Measurements from ENCODE around the gene COX6B1.
A peak's percentile ranks its signal among the peaks of the same experiment; 100 is the strongest.
"Not testable (repeated sequence)": the region's sequence is repeated elsewhere in the genome, so short reads cannot be mapped to it uniquely, and the experiment has no call there.

The COX6B1 gene, protein sequence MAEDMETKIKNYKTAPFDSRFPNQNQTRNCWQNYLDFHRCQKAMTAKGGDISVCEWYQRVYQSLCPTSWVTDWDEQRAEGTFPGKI

DNA sequence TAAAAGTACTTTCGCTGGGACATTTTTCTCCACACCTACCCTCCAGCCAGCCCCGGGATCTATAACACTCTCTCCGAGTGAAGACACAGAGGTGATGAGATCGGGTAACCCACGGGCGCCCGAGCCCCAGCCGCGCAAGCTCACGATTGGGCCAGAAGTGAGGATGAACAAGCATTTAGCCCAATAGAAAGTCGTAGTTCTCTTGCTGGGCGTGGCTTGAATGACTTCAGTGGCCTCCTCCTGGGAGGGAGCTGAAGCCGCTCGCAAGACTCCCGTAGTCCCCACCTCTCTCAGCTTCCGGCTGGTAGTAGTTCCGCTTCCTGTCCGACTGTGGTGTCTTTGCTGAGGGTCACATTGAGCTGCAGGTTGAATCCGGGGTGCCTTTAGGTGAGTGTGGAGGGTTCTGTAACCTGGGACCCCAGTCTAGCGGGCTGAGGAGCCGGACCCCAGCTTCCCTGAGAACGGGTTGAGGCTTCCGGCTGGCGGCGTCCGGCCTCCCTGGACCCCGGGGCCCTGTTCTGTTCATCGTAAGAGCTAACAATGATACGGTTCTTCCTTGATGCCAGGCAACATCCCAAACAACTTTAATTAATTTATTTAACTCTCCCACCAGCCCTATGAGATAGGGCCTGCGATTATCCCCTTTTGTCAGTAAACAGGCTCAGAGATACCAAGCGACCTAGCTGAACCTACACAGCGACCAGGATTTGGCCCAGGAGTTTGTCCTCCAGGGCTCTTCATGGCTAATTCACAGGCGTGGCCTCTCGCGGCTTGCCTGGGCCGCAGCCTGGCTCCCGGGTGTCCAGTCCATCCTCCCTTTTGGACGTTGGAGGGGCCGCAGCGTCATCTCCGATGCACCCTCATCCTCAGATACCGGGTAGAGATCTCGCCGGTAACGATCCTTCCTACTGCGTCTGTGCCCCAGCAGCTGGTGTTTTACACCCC lies at the start of gene COX6B1:
TSS of gene COX6B1 (plus strand) at position 307 of the 945 bp plus-strand sequence. CDS start 2,921 bp downstream, outside the sequence.
- peak; percentile 93 for DNase-seq (ENCODE audit: low read depth)

GRCh38 chr19:35601971-35602370 lies 46.2 kb upstream of the COX6B1 start:
- DNase-seq (ENCODE audit: low read depth), result no peak

- DNase-seq (ENCODE audit: low read depth), result not testable (repeated sequence)
Observed at GRCh38 chr19:35604436-35604835, 43.7 kb upstream of the COX6B1 start.

GRCh38 chr19:35607170-35607569 lies 41.0 kb upstream of the COX6B1 start:
- not testable (repeated sequence) for DNase-seq (ENCODE audit: low read depth)

DNA sequence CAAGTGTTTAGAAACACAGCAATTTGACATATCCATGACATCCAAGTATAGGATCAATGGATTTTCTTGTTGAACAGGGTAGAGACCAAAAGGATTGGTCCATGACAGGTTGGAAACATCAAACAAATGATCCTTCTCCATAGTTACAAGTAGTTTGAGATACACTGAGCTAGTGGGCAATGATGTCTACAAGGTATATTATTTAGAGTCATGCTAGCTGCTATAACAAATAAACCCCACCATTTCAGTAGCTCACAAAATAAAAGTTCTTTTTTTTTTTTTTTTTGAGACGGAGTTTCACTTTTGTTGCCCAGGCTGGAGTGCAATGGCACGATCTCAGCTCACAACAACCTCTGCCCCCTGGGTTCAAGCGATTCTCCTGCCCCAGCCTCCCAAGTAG lies 40.5 kb upstream of the COX6B1 start:
- no peak for DNase-seq (ENCODE audit: low read depth)

GRCh38 chr19:35608251-35608650 lies 39.9 kb upstream of the COX6B1 start:
- DNase-seq (ENCODE audit: low read depth), result no peak

DNA sequence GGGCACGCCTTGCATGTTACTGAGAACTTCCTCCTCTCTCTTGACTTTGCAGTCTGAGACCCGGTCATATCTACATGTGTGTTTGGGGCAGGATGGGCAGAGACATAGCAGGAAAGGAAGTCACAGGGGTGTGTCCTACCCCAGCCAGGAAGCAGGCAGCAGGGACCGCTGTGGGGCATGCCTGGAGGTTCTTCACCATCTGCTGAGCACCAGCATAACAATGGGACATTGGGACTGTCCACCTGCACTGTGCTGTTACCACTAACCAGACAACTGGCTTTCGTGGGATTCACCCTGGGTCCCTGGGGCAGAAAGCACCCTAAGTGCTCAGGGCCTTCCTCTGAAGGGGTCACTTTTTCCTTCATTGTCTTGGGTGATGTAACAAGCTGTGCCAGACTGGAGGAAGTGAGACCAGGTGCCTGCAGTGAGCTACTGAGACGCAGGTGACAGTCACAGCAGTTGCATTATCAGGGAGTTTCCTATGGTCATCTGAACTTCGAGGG lies 38.2 kb upstream of the COX6B1 start:
- no peak for DNase-seq (ENCODE audit: low read depth)

DNA sequence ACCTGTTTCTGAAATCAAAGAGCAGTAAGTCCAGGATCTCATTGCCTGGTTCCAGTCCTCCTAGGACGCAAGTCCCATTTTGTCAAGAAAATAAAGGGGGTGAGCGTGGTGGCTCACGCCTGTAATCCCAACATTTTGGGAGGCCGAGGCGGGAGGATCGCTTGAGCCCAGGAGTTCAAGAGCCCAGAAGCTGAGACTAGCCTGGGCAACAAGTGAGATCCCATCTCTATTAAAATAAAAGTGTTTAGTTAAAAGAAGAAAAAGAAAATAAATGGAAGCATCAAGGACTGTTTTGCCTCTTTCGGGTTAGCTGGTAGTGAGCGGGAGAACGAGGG lies 35.9 kb upstream of the COX6B1 start:
- no peak for DNase-seq (ENCODE audit: low read depth)

DNA sequence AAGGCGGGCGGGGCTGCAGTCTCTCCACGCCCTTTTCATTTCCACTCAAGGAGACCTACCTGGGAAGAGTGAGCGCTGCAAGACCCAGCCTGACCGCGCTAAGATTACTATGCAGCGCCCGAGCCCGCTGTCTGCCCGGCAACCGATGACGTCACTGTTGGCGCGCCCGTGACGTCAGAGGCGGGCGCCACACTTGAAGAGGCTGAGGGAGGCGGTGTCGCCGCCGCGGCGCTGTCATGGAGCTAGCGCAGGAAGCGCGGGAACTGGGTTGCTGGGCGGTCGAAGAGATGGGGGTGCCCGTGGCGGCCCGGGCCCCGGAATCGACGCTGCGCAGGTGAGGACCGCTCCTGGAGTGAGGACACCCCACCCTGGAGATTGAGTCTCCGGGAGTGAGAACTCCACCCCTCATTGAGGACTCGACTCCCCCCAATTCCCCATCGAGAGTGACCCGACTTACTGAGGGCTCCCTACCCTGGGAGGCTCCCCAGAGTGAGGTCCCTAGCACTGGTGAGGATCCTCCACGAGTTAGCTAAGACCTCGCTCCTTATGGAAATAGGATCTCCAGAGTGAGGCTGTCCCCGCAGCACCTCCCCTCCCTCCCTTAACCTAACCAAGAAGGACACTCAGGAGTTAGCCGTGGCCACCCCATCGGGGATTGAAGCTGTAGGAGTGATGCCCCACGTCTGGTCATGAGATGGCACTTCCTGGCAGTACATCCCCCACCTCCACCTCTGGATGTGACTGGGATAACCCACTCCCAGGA lies 35.4 kb upstream of the COX6B1 start, which contains the start of gene HAUS5:
TSS of gene HAUS5 (plus strand) at position 177 of the 763 bp plus-strand sequence. CDS start at position 237, 60 bp downstream.
- peak; percentile 29 for DNase-seq (ENCODE audit: low read depth)

DNA sequence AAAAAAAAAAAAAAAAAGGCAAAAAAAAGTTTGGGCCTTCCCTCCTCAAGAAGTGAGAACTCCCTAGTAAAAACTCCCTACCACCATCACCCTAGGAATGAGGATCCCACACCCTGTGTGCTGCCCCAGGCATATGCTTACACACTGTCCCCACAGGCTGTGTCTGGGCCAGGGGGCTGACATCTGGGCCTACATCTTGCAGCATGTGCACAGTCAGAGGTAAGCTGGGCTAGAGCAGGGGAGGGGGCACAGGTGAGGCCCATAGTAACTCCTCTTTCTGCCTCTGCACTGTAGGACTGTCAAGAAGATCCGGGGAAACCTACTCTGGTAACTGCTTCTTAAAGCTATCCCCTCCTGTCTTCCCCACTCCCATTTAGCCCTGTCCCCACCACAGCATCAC lies 34.5 kb upstream of the COX6B1 start:
- DNase-seq (ENCODE audit: low read depth), result no peak

DNA sequence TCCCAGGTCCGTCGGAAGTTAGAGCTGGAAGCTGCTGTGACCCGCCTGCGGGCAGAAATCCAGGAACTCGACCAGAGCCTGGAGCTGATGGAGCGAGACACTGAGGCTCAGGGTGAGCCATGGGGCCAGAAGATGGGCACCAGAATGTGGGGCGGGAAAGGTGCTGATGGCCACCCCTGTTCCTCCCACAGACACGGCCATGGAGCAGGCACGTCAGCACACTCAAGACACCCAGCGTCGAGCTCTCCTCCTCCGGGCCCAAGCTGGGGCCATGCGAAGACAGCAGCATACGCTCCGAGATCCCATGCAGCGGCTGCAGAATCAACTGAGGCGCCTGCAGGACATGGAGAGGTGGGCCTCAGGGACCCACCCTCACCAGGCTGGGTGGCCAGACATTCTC lies 33.1 kb upstream of the COX6B1 start:
- DNase-seq (ENCODE audit: low read depth), result no peak

DNA sequence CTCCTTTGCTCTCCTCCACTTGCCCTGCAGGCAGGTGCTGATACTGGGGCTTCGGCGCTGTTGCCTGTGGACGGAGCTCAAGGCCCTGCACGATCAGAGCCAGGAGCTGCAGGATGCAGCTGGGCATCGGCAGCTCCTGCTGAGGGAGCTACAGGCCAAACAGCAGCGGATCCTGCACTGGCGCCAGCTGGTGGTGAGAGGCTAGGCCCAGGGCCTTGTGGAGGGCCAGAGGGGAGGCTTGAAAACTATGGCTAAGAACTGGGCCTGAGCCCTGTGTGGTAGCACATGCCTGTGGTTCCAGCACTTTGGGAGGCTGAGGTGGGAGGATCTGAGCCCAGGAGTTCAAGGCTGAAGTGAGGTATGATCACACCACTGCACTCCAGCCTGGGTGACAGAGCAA lies 29.3 kb upstream of the COX6B1 start:
- DNase-seq (ENCODE audit: low read depth), result no peak

GRCh38 chr19:35619290-35619923 lies 28.7 kb upstream of the COX6B1 start:
- DNase-seq (ENCODE audit: low read depth), result no peak

GRCh38 chr19:35620001-35620400 lies 28.1 kb upstream of the COX6B1 start:
- no peak for DNase-seq (ENCODE audit: low read depth)

GRCh38 chr19:35621708-35622107 lies 26.4 kb upstream of the COX6B1 start:
- no peak for DNase-seq (ENCODE audit: low read depth)

- no peak for DNase-seq (ENCODE audit: low read depth)
Observed at GRCh38 chr19:35622750-35623149, 25.4 kb upstream of the COX6B1 start.

DNA sequence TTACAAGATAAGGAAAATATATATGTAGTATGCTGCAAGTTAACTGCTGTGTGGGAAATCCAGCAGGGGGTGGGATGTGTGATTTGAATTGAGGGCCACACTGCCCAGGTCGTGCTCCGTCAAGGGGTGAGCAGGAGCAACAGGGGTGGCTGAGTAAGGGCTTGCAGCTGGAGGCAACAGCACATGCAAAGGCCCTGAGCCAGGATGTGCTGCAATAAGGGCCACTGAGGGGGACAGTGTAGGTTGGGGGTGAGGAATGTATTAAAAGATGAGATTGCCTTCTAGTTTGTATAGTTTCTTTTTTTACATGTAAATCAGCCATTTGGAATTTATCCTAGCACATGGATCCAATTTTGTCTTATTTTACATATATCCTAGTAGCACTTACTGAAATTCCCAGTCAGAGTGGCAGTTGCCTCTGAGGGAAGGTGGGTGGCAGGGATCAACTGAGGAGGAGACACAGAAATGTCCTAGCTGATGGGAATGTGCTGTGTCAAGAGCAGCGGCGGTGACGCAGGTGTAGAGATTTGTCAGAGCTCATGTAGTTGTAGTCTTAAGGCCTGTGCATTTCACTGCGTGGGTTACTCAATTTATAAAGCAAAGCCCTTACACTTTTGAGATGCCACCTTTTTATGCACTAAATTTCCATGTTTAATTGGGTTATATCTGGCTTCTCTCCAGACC lies 24.7 kb upstream of the COX6B1 start:
- DNase-seq (ENCODE audit: low read depth), result no peak

GRCh38 chr19:35628264-35628564 lies 19.9 kb upstream of the COX6B1 start:
- DNase-seq (ENCODE audit: low read depth), result no peak

- peak; percentile 96 for DNase-seq (ENCODE audit: low read depth)
Observed at GRCh38 chr19:35628565-35629331, 19.4 kb upstream of the COX6B1 start, which contains the start of gene RBM42. TSS of gene RBM42 (plus strand) at chr19:35629036. CDS start at chr19:35629154, 118 bp downstream.

GRCh38 chr19:35629332-35629633 lies 18.8 kb upstream of the COX6B1 start:
- no peak for DNase-seq (ENCODE audit: low read depth)
